C4-2B (cell line): ENCODE data around the gene CMTR2.
"Not testable (repeated sequence)": the region's sequence is repeated elsewhere in the genome, so short reads cannot be mapped to it uniquely, and the experiment has no call there.

ENCODE experiments used
- H3K27ac ChIP-seq: fragments of 450-650 bp; 2 replicates; pipeline ENCODE4 v1.5.1; 2017
- ZFX ChIP-seq: fragments of 450-650 bp; IDR thresholded peaks from 2 replicates; pipeline ENCODE4 v1.6.1; 2017
- TF ChIP-seq, protein P1 (sequence below): fragments of 450-650 bp; conservative IDR thresholded peaks from 2 replicates; pipeline ENCODE4 v1.5.1; 2017; ENCODE audit warnings: mild to moderate bottlenecking

Gene CMTR2

DNA sequence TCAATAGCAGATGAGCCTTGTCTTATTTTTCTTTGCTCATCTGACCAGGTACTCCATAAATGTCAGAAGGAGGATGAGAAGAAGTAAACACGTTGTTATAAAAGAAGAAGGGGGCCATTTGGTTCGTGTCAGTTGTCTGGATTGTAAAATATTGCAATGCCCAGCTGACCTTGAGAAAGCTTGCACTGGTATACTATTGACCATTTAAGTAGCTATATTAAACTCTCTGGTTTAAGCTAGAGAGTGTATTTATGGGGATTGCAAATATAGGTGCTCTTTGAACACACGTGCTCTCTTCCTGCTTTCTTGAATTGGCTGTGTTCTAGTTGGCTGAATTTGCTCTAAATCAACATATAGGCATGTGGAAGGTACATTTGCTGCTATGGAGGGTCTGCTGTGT is 26.1 kb upstream of the CMTR2 start:
- TF ChIP-seq, protein P1, sequence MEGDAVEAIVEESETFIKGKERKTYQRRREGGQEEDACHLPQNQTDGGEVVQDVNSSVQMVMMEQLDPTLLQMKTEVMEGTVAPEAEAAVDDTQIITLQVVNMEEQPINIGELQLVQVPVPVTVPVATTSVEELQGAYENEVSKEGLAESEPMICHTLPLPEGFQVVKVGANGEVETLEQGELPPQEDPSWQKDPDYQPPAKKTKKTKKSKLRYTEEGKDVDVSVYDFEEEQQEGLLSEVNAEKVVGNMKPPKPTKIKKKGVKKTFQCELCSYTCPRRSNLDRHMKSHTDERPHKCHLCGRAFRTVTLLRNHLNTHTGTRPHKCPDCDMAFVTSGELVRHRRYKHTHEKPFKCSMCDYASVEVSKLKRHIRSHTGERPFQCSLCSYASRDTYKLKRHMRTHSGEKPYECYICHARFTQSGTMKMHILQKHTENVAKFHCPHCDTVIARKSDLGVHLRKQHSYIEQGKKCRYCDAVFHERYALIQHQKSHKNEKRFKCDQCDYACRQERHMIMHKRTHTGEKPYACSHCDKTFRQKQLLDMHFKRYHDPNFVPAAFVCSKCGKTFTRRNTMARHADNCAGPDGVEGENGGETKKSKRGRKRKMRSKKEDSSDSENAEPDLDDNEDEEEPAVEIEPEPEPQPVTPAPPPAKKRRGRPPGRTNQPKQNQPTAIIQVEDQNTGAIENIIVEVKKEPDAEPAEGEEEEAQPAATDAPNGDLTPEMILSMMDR = no peak
- TF ChIP-seq ZFX = no peak
- no peak overlapping the region for H3K27ac ChIP-seq

DNA sequence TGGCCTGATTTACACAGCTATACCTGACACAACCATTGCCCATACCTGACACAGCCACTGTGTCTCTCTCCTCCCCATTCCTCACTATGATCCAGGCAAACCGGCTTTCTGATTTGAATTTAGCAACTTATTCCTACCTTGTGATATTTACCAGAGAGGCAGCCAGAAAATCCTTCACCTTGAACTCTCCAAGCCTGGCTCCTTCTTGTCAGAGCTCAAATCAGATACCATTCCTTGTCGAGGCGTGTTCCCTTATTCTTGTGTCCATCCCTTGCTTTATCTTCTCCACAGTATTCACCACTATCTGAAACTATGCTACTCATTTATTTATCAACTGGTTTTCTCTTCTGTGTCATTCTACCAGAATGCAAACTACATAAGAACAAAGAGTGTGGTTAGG is 24.4 kb upstream of the CMTR2 start:
- not testable (repeated sequence) for H3K27ac ChIP-seq

DNA sequence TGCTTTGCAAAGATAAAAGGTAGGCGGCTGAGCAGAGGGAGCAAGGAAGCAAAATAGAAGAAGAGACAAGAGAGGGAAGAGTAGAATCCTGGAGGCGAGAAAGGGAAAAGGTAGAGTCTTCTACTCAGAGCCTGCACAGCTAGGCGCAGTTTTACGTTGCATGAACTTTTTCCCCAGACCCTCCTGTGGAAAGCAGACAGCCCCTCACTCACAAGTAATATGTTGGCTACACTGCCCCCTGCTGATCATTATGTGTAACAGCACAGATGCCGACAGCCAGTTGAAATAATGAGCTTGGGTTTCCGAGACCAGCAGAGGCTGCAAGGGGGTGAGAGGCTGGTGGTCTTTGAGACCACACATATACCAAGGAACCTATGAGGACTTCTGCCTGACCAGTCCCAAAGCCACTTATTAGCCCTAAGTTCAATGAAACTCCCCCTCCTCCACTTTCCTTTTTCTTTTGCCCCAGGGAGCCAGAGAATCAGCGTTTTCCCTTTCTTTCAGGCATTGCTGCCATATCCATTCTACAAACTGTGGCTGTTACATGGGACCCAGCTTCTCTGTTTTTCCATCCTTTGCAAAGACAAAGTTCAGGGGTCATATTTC is 22.5 kb upstream of the CMTR2 start:
- TF ChIP-seq, protein P1 = peak; percentile 81
- TF ChIP-seq ZFX = no peak
- no peak overlapping the region for H3K27ac ChIP-seq

DNA sequence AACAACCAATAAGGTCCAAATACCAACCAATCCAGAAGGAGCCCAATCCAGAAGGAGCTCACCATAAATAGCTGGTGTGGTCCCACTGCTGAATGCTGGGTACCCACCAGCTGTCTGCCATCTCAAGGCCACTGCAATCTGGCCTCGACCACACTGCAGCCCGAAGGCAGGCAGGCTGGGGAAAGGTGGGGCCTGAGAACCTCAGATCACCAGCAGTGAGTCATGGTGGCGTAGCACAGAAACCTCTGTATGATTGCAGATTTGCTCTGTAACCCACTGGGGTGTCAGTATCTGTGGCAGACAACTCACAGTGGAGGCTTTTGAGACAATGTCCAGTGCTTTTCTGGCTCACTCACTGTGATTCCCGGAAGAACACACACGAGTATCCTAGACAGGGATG is 14.7 kb upstream of the CMTR2 start:
- no peak overlapping the region for H3K27ac ChIP-seq
- TF ChIP-seq, protein P1 = no peak
- TF ChIP-seq ZFX = no peak

DNA sequence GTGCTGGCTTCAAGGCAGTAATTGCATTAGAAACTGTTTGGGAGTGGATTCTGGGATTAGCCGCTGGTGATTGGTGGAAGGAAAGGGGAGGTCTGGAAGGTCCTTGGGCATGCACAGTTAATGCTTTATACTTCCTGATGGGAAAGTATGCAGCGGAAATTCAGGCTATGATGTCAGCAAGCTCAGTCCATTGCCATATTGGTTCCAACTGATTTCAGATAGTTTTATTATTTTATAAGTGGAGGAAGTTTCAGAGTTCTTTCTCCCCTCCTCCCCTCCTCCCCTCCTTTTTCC is 8.1 kb upstream of the CMTR2 start:
- TF ChIP-seq, protein P1 = no peak
- no peak for TF ChIP-seq ZFX
- H3K27ac ChIP-seq = no peak overlapping the region

DNA sequence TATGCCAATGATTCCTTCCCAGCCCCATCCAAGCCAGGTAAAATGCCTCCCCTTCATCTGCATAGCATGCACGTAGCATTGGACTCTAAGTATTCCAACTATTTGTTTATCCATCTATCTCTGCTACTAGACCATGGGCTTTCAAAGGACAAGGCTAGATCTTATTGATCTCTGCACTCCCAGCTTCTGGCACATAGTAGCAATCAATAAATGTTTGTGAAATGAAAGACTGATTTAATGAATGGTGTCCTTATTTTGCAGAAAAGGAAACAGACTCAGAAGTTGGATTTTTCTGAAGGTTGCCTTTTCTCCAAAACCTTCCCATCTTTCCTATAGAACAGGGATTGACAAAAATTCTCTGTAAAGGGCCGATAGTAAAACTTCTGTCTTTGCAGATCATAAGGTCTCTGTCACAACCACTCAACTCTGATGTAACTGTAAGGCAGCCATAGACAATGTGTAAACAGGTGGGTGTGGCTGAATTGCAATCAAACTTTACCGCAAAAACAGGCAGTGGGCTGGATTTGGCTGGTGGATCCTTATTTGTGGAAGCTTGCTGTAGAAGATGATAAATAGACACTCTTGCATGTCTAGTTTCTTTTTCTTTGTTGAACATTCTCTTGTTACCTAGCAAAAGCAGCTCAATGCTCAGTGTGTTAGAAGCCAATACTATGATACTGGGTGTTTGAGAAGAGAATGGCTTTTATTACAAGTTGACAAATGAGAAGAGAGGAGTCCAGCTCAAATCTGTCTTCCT is 7.6 kb upstream of the CMTR2 start:
- H3K27ac ChIP-seq = no peak overlapping the region
- no peak for TF ChIP-seq ZFX
- TF ChIP-seq, protein P1 = no peak

DNA sequence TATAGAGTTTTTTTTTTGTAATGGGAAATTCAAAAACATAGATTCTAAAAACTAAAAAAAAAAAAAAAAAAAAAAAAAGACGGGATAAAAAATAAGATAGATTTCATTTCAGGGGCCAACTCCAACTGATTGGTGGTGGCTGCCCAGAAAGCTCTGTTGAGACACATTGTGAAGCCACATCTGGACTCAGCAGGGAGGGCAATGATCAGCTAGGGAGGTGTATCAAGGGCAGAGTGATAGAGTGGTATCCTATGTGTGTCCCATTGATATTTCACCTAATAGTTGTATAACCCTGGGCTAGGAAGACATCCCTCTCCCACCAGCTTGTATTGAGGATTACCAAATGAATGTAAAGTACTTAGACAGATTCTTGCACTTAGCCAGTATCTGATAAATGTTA is 6.7 kb upstream of the CMTR2 start:
- TF ChIP-seq, protein P1 = no peak

DNA sequence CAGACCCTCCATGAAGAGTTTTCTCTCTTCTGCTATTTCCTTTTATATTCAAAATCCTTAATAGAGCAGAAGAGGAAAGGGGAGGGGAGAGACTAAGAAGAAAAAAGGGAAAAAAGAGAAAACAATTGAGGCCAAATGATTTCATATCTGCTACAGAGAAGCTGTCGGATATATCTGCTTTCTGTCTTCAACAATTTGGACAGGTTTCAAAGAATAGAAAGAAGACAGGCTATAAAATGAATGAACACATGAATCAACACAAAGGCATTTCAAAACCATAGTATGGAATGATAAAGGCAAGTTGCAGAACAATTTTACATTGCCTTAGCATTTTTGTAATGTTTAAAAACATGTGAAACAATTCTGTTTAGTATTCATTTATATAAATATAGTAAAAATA is 4.7 kb upstream of the CMTR2 start:
- no peak overlapping the region for H3K27ac ChIP-seq
- TF ChIP-seq ZFX = no peak
- TF ChIP-seq, protein P1 = no peak

More for the DNA sequence above, 6.7 kb upstream of the CMTR2 start:
- H3K27ac ChIP-seq = no peak overlapping the region

DNA sequence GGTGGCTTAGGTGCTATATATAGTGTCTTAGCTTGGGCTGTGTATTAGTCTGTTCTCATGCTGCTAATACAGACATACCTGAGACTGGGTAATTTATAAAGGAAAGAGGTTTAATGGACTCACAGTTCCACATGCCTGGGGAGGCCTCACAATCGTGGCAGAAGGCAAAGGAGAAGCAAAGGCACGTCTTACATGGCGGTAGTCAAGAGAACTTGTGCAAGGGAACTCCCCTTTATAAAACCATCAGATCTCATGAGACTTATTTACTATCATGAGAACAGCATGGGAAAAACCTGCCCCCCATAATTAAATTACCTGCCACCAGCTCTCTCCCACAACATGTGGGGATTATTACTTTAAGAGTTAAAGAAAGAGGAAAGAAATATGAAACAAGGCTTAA is 2.9 kb upstream of the CMTR2 start:
- H3K27ac ChIP-seq = not testable (repeated sequence)
